ENCODE measurements around the gene GRID1.

GRID1 gene

GRCh38 chr10:85651497-85651882 lies 715.1 kb downstream of the GRID1 start:
- DNase-seq (ENCODE audit: low read depth in 2 of 2), result no peak

- no peak for DNase-seq (ENCODE audit: low read depth in 2 of 2)
Observed at GRCh38 chr10:85650791-85651496, 715.7 kb downstream of the GRID1 start.

GRCh38 chr10:85649461-85649860 lies 717.1 kb downstream of the GRID1 start:
- no peak for DNase-seq (ENCODE audit: low read depth in 2 of 2)

GRCh38 chr10:85648279-85648754 lies 718.3 kb downstream of the GRID1 start:
- no peak for DNase-seq (ENCODE audit: low read depth in 2 of 2)

- DNase-seq (ENCODE audit: low read depth in 2 of 2), result no peak
Observed at GRCh38 chr10:85647741-85648140, 718.9 kb downstream of the GRID1 start.

- no peak for DNase-seq (ENCODE audit: low read depth in 2 of 2)
Observed at GRCh38 chr10:85645926-85646711, 720.5 kb downstream of the GRID1 start.

- no peak for DNase-seq (ENCODE audit: low read depth in 2 of 2)
Observed at GRCh38 chr10:85645053-85645452, 721.5 kb downstream of the GRID1 start.

GRCh38 chr10:85643845-85644525 lies 722.6 kb downstream of the GRID1 start:
- DNase-seq (ENCODE audit: low read depth in 2 of 2), result no peak

- DNase-seq (ENCODE audit: low read depth in 2 of 2), result no peak
Observed at GRCh38 chr10:85643171-85643844, 723.3 kb downstream of the GRID1 start.

GRCh38 chr10:85642421-85643170 lies 724.0 kb downstream of the GRID1 start:
- no peak for DNase-seq (ENCODE audit: low read depth in 2 of 2)

GRCh38 chr10:85642082-85642420 lies 724.5 kb downstream of the GRID1 start:
- DNase-seq (ENCODE audit: low read depth in 2 of 2), result no peak

GRCh38 chr10:85641479-85642009 lies 725.1 kb downstream of the GRID1 start:
- DNase-seq (ENCODE audit: low read depth in 2 of 2), result no peak

GRCh38 chr10:85638797-85639196 lies 727.8 kb downstream of the GRID1 start:
- no peak for DNase-seq (ENCODE audit: low read depth in 2 of 2)

GRCh38 chr10:85635650-85636049 lies 730.9 kb downstream of the GRID1 start:
- DNase-seq (ENCODE audit: low read depth in 2 of 2), result no peak

GRCh38 chr10:85624511-85624910 lies 742.1 kb downstream of the GRID1 start:
- DNase-seq (ENCODE audit: low read depth in 2 of 2), result no peak

- no peak for DNase-seq (ENCODE audit: low read depth in 2 of 2)
Observed at GRCh38 chr10:85623758-85624157, 742.8 kb downstream of the GRID1 start.

- no peak for DNase-seq (ENCODE audit: low read depth in 2 of 2)
Observed at GRCh38 chr10:85623342-85623741, 743.3 kb downstream of the GRID1 start.

GRCh38 chr10:85622425-85622824 lies 744.2 kb downstream of the GRID1 start:
- DNase-seq (ENCODE audit: low read depth in 2 of 2), result no peak

- DNase-seq (ENCODE audit: low read depth in 2 of 2), result no peak
Observed at GRCh38 chr10:85621562-85621961, 745.0 kb downstream of the GRID1 start.

GRCh38 chr10:85620807-85621206 lies 745.8 kb downstream of the GRID1 start:
- no peak for DNase-seq (ENCODE audit: low read depth in 2 of 2)

GRCh38 chr10:85619832-85620231 lies 746.8 kb downstream of the GRID1 start:
- DNase-seq (ENCODE audit: low read depth in 2 of 2), result no peak
